Activated gamma-delta T cell treated with Interleukin-2 at 50 U/mL for 16 hours (primary cell): ENCODE results near the gene TIMP2.
"Not testable (repeated sequence)": the region's sequence is repeated elsewhere in the genome, so short reads cannot be mapped to it uniquely, and the experiment has no call there.

Source experiments
- DNase-seq: peaks from one replicate; pipeline ENCODE4 v3.0.0-alpha.2; 2020

Gene TIMP2

GRCh38 chr17:78903101-78903779 is 21.9 kb downstream of the TIMP2 start, which contains the start of gene CEP295NL:
TSS of gene CEP295NL (minus strand) at chr17:78903201. CDS start at chr17:78901828, 1,373 bp downstream.
- no peak for DNase-seq

- DNase-seq, result not testable (repeated sequence)
Observed at GRCh38 chr17:78902231-78902630, 23.0 kb downstream of the TIMP2 start.

GRCh38 chr17:78901806-78902205 is 23.4 kb downstream of the TIMP2 start:
- DNase-seq, result no peak

DNA sequence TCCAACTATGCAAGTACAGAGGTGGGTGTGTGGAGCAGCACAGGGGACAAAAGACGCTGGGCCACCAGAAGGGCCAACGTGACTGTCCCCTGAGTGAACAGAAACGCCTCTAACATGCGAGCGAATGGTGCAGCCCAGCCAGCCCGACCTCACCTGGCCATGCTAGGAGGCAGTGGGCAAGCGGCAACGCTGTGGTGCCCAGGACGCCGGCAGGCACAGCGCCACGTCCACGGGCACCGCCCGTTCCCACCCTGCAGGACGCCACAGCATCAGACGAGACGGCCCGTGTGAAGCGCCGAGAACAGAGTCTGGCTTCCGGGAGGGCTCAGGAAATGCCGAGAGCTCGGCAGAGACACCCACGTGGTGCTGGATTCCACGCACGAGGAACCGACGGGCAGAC is 24.4 kb downstream of the TIMP2 start:
- DNase-seq, result no peak

GRCh38 chr17:78899361-78900260 is 25.6 kb downstream of the TIMP2 start:
- no peak for DNase-seq

DNA sequence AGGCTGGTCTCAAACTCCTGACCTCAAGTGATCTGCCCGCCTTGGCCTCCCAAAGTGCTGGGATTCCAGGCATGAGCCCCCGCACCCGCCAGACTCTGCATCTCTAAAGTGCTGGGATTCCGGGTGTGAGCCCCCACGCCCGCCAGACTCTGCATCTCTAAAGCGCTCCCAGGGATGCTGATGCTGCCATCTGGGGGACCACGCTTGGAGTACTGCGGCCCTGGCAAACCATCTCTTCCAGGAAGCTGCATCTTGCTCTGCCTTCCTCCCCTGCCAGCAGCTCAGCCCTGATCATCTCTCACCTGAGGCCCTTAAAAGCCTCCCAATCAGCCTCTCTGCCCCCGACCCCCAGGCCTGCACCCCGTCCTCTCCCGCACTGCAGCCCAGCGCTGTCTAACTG is 26.2 kb downstream of the TIMP2 start:
- no peak for DNase-seq

GRCh38 chr17:78898075-78898836 is 26.9 kb downstream of the TIMP2 start:
- DNase-seq, result no peak

- DNase-seq, result no peak
Observed at GRCh38 chr17:78897664-78898047, 27.5 kb downstream of the TIMP2 start.

GRCh38 chr17:78896834-78897663 is 28.1 kb downstream of the TIMP2 start:
- DNase-seq, result no peak

GRCh38 chr17:78896091-78896833 is 28.9 kb downstream of the TIMP2 start:
- DNase-seq, result no peak

DNA sequence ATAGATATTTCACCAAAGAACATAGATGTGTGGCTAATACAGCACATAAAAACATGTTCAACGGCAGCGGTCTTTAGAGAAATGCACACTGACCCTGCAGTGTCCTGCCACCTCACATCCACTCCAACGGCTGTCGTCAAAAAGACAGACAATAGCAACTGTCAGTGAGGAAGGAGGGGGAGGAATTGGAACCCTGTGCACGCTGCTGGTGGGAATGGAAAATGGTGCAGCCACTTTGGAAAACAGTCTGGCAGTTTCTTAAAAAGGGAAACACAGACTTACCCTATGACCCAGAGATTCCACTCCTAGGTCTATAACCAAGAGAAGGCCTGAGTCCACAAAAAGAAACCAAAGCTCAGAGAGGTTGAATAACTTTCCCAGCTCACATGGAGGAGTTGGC is 29.9 kb downstream of the TIMP2 start:
- no peak for DNase-seq

GRCh38 chr17:78893684-78894083 is 31.5 kb downstream of the TIMP2 start:
- DNase-seq, result no peak

GRCh38 chr17:78892936-78893379 is 32.2 kb downstream of the TIMP2 start:
- DNase-seq, result no peak

DNA sequence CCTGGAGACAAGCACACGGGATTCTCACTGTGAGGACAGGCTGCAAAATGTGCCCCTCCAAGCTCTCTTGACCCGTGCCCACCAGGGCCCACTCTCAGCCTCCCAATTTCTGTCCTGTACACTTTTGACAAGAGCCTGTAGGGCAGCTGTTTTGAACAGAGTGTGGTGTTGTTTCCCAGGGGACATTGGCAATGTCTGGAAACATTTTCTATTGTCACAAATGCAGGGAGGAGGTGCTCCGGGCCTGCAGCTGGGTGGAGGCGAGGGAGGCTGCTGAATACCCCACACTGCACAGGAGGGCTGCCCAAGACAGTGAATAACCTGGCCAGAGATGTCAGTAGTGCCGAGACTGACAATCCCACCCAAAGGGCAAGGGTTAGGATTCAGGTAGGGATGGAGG is 32.7 kb downstream of the TIMP2 start:
- no peak for DNase-seq

DNA sequence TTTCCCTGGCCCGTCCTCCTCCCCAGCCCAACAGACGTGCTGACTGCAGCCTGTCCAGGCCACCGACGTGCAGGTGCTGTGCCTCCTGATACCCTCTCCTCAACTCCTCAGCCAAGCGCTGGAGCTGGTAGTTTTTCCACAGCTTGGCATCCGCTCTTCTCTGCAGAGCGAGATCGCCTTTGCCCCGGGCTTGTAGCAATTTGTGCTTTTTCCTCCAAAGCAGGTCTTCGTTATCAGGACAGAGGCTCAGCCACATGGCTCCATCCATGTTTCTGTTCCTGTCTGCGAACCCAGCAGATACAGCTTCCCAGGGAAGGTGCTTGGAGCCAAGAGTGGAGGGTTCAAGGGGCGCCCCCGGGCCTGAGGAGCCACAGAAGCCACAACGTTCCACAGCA is 33.1 kb downstream of the TIMP2 start:
- DNase-seq, result no peak

- DNase-seq, result no peak
Observed at GRCh38 chr17:78891406-78892061, 33.7 kb downstream of the TIMP2 start.

GRCh38 chr17:78890498-78890897 is 34.7 kb downstream of the TIMP2 start:
- peak; percentile 46 for DNase-seq

DNA sequence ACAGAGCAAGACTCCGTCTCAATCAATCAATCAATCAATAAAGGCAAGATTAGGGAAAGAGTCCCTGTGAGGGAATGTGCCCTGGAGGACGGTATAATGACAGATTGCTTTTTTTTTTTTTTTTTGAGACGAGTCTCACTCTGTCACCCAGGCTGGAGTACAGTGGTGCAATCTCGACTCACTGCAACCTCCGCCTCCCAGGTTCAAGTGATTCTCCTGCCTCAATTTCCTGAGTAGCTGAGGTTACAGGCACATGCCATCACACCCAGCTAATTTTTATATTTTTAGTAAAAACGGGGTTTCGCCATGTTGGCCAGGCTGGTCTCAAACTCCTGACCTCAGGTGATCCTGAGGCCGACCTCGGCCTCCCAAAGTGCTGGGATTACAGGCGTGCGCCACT is 35.1 kb downstream of the TIMP2 start:
- DNase-seq, result not testable (repeated sequence)

DNA sequence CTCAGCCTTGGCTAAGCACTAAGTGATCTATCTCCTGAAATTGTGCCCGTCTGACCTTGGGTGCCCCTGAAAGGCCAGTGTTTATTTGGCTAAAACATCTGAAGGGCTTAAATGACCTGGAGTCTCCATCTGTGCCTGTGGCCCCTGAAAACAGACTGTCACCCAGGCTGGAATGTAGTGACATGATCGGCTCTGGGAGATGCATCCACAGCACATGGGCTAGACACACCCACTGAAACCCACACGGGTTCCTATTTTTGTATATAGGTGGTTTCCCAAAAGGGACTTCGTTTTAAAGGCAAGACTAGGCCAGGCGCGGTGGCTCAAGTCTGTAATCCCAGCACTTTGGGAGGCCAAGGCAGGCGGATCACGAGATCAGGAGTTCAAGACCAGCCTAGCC is 35.7 kb downstream of the TIMP2 start:
- DNase-seq, result no peak

- DNase-seq, result no peak
Observed at GRCh38 chr17:78888941-78889518, 36.2 kb downstream of the TIMP2 start.

DNA sequence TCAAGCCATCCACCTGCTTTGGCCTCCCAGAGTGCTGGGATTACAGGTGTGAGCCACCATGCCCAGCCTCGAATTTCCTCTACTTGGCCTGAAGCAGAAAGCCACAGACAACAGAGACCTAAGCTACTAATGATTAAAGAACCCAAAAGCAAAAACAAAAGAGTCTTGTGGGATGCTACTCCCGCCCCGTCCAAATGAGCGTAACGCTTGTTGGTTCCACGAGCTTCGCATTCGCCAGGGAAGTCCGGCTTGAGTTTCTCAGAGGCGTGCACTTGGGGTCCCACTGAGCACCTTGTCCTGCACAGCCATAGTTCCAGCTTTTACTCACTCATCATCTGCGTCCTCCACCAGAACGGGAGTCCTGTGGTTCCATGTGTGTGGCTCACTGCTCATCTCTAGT is 38.2 kb downstream of the TIMP2 start:
- no peak for DNase-seq
